K562 (cell line): ENCODE measurements around the gene PCMTD2. TPM values are rescaled to one million over a fixed set of nuclear protein-coding genes. Genes with fewer than 3 reads are reported as not detected.

Experiments used
- BACH1 ChIP-seq: fragments of 200-800 bp; sonication (Bioruptor generic); IDR thresholded peaks from 2 replicates; pipeline ENCODE4 v1.6.1; 2016; ENCODE audit warnings: missing genetic modification characterization, missing compliant biosample characterization
- BMI1 ChIP-seq: fragments of 150-350 bp; IDR thresholded peaks from 2 replicates; pipeline ENCODE4 v1.6.1; 2014; ENCODE audit warnings: low read length
- CAMTA2 ChIP-seq: fragments of 250-450 bp; sonication (Bioruptor Pico); conservative IDR thresholded peaks from 2 replicates; pipeline ENCODE4 v1.5.1; 2022
- CCAR2 ChIP-seq: fragments of 200-400 bp; formaldehyde crosslinking; IDR thresholded peaks from 2 replicates; pipeline ENCODE4 v1.6.1; 2017; ENCODE audit warnings: mild to moderate bottlenecking, low read depth, low read length
- CHCHD3 ChIP-seq: fragments of 250-450 bp; sonication (Bioruptor Pico); IDR thresholded peaks from 2 replicates; pipeline ENCODE4 v2.1.2; 2022; ENCODE audit warnings: mild to moderate bottlenecking
- CHD1 ChIP-seq: fragments of 200-600 bp; sonication (generic); IDR thresholded peaks from one replicate; pipeline ENCODE4 v1.6.1; 2012; ENCODE audit warnings: mild to moderate bottlenecking, moderate library complexity, low read length, inconsistent platforms
- CHD2 ChIP-seq: IDR thresholded peaks from 2 replicates; pipeline ENCODE4 v1.6.1; 2011; ENCODE audit warnings: low read depth, low read length
- EZH2 ChIP-seq: IDR thresholded peaks from 2 replicates; pipeline ENCODE4 v1.6.1; 2012; ENCODE audit warnings: low read depth, mild to moderate bottlenecking, inconsistent platforms, low read length, borderline replicate concordance
- HDAC8 ChIP-seq: fragments of 450-650 bp; IDR thresholded peaks from 2 replicates; pipeline ENCODE4 v1.6.1; 2016; ENCODE audit warnings: mild to moderate bottlenecking, missing genetic modification characterization, moderate library complexity, missing compliant biosample characterization
- HMBOX1 ChIP-seq: sonication (generic); IDR thresholded peaks from 2 replicates; pipeline ENCODE4 v1.6.1; 2016
- ILF3 ChIP-seq: fragments of 450-650 bp; IDR thresholded peaks from 2 replicates; pipeline ENCODE4 v1.6.1; 2018; ENCODE audit warnings: antibody characterized with exemption, mild to moderate bottlenecking, moderate library complexity, borderline replicate concordance
- KDM1A ChIP-seq, 2 experiments: fragments of 450-650 bp; IDR thresholded peaks; 2 replicates each; pipeline ENCODE4 v1.6.1; 2016; ENCODE audit warnings: mild to moderate bottlenecking in 2 of 2
- MEIS2 ChIP-seq: fragments of 450-650 bp; IDR thresholded peaks from 2 replicates; pipeline ENCODE4 v1.6.1; 2014; ENCODE audit warnings: mild to moderate bottlenecking; ENCODE audit not compliant: partially characterized antibody
- MTA3 ChIP-seq: fragments of 450-650 bp; formaldehyde crosslinking; IDR thresholded peaks from 2 replicates; pipeline ENCODE4 v1.6.1; 2017; ENCODE audit warnings: mild to moderate bottlenecking, borderline replicate concordance
- MXI1 ChIP-seq: IDR thresholded peaks from 2 replicates; pipeline ENCODE4 v1.6.1; 2011; ENCODE audit warnings: low read depth, mild to moderate bottlenecking, improper control_type of control experiment, low read length
- NR2F6 ChIP-seq: fragments of 450-650 bp; formaldehyde crosslinking; IDR thresholded peaks from 2 replicates; pipeline ENCODE4 v1.4.0; 2020; ENCODE audit warnings: mild to moderate bottlenecking
- POLR2G ChIP-seq: fragments of 200-400 bp; formaldehyde crosslinking; IDR thresholded peaks from 2 replicates; pipeline ENCODE4 v1.6.1; 2017; ENCODE audit warnings: low read depth, mild to moderate bottlenecking, antibody characterized with exemption, low read length, moderate library complexity
- SAFB2 ChIP-seq: fragments of 200-400 bp; formaldehyde crosslinking; IDR thresholded peaks from 2 replicates; pipeline ENCODE4 v1.6.1; 2018; ENCODE audit warnings: borderline replicate concordance, low read length, low read depth, moderate library complexity; ENCODE audit not compliant: severe bottlenecking
- SIN3B ChIP-seq: fragments of 450-650 bp; IDR thresholded peaks from 2 replicates; pipeline ENCODE4 v1.6.1; 2017; ENCODE audit warnings: low read depth, mild to moderate bottlenecking, moderate library complexity
- STAT5B ChIP-seq: fragments of 250-450 bp; sonication (Bioruptor Pico); IDR thresholded peaks from 2 replicates; pipeline ENCODE4 v1.8.0; 2021; ENCODE audit warnings: mild to moderate bottlenecking, inconsistent platforms
- ZC3H4 ChIP-seq: sonication (generic); formaldehyde crosslinking; IDR thresholded peaks from 2 replicates; pipeline ENCODE4 v1.9.0; 2021; ENCODE audit warnings: missing genetic modification reagents, borderline replicate concordance
- ZNF197 ChIP-seq: fragments of 200-800 bp; sonication (Bioruptor generic); IDR thresholded peaks from 2 replicates; pipeline ENCODE4 v1.6.1; 2016; ENCODE audit warnings: low read depth, missing genetic modification characterization, missing compliant biosample characterization
- ZNF212 ChIP-seq: fragments of 450-650 bp; formaldehyde crosslinking; IDR thresholded peaks from 2 replicates; pipeline ENCODE4 v1.4.0; 2020; ENCODE audit warnings: mild to moderate bottlenecking
- ZNF644 ChIP-seq: fragments of 200-800 bp; sonication (Bioruptor generic); IDR thresholded peaks from 2 replicates; pipeline ENCODE4 v1.6.1; 2016; ENCODE audit warnings: low read depth, missing genetic modification characterization, missing compliant biosample characterization
- polyA plus RNA-seq, 8 experiments: library from polyadenylated mRNA; depleted of rRNA in 4 of 8; stranded (reverse) in 5 of 8; unstranded in 3 of 8; fragments of >200 nt; fragmentation: Nextera tagmentation in 2 of 8; fragmentation: Illumina TruSeq in 1 of 8; extraction: Ambion mirVana in 2 of 8; extraction: Trizol in 1 of 8; gene quantifications; 2 replicates each; pipeline versions ENCODE4 v1.2.1 to v1.2.3, GENCODE V29; 2011 to 2014; ENCODE audit warnings: inconsistent platforms in 1 of 8, missing spikeins in 1 of 8
- total RNA-seq, 7 experiments: library from RNA; depleted of rRNA in 6 of 7; stranded (reverse); fragments of >200 nt in 6 of 7; fragmentation: Illumina TruSeq in 2 of 7; extraction: Trizol in 2 of 7; gene quantifications; 2 replicates each; pipeline versions ENCODE4 v1.2.1 to v1.2.3, GENCODE V29; 2011 to 2021; ENCODE audit warnings: low replicate concordance in 1 of 7
- TF ChIP-seq, protein P1 (sequence below): fragments of 450-650 bp; formaldehyde crosslinking; IDR thresholded peaks from 2 replicates; pipeline ENCODE4 v1.4.0; 2020; ENCODE audit warnings: mild to moderate bottlenecking, moderate library complexity
- TF ChIP-seq, protein P2 (sequence below): fragments of 250-450 bp; sonication (Bioruptor Pico); IDR thresholded peaks from 2 replicates; pipeline ENCODE4 v1.5.1; 2021; ENCODE audit warnings: mild to moderate bottlenecking

PCMTD2 gene
- total and polyA plus RNA-seq, 9 of the 15 experiments (the other 6 are each of a cell fraction or from before 2014, with no cell fraction given), result 11.3 to 49.3 (median 28.4) TPM

DNA sequence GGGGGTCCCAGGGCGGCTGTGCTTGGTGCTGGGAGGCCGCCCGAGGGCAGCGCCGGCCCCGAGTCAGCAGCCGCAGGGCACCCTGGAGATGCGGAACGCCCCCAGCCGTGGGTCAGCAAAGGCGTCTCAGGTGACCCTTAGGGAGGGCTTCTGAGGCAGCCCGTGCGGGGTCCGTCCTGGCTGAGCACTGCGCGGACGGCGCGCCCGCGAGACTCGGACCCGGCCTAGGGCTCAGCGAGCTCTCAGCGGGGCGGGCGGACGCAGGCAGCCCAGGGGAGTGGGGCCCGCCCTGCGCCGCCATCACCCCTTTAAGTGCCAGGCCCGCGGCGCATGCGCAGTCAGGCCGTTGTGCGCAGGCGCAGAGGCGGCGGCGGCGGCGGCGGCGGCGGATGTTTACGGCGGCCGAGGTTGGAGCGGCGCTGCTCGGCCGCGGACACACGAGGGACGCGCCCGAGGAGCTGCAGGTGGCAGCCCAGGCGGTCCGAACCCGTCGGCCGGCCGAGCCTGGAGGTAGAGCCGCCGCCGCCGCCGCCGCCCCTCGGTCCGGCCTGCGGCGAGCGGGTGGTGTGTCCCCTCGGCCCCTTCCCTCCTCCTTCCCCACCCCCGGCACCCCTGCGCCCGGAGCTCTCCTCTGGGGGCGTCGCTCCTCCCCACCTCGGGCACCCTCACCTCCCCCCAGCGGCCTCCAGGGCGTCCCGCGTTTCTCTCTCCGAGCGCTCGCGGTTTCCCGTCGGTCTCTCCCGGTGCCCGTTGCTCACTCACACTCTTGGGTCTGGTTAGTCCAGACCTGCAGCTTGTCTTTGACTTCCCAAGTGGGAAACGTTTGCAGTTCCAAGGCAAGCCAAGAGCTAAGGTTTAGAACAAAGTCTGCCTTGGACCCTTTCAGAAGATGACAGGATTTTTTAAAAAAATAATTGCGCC lies at the start of gene PCMTD2 (continued):
- TF ChIP-seq HMBOX1 (no peak), CHD2 (peak; percentile 61; the same call in 1 of the 2 replicates), CCAR2 (no peak), MTA3 (peak; percentile 61; the same call in 1 of the 2 replicates), HDAC8 (tag) (0 out of 2 replicates have a peak, but pooled peaks have one; percentile 67), CHD1 (no peak), ILF3 (peak; percentile 58; the same call in 1 of the 2 replicates), STAT5B (no peak), ZNF644 (no peak), ZNF212 (CRISPR knock-in tag) (no peak), POLR2G (peak; percentile 89), KDM1A (IDR thresholded peaks at IDR 0.05) (no peak), SAFB2 (no peak), SIN3B (peak; percentile 61), EZH2 (no peak), CHCHD3 (CRISPR knock-in tag) (no peak), ZC3H4 (CRISPR knock-in tag) (peak; percentile 22; the same call in 1 of the 2 replicates), MEIS2 (peak; percentile 97), BMI1 (no peak), CAMTA2 (CRISPR knock-in tag) (no peak), BACH1 (tag) (no peak), MXI1 (no peak), ZNF197 (CRISPR knock-in tag) (no peak), NR2F6 (CRISPR knock-in tag) (no peak)
- TF ChIP-seq, protein P1, sequence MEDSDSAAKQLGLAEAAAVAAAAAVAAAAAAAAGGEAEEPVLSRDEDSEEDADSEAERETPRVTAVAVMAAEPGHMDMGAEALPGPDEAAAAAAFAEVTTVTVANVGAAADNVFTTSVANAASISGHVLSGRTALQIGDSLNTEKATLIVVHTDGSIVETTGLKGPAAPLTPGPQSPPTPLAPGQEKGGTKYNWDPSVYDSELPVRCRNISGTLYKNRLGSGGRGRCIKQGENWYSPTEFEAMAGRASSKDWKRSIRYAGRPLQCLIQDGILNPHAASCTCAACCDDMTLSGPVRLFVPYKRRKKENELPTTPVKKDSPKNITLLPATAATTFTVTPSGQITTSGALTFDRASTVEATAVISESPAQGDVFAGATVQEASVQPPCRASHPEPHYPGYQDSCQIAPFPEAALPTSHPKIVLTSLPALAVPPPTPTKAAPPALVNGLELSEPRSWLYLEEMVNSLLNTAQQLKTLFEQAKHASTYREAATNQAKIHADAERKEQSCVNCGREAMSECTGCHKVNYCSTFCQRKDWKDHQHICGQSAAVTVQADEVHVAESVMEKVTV, result no peak
- TF ChIP-seq, protein P2, sequence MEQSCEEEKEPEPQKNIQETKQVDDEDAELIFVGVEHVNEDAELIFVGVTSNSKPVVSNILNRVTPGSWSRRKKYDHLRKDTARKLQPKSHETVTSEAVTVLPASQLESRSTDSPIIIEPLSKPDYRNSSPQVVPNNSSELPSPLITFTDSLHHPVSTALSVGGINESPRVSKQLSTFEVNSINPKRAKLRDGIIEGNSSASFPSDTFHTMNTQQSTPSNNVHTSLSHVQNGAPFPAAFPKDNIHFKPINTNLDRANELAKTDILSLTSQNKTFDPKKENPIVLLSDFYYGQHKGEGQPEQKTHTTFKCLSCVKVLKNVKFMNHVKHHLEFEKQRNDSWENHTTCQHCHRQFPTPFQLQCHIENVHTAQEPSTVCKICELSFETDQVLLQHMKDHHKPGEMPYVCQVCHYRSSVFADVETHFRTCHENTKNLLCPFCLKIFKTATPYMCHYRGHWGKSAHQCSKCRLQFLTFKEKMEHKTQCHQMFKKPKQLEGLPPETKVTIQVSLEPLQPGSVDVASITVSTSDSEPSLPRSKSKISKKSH (CRISPR knock-in tag), result no peak
